GM23338 (cell line): ENCODE results near the gene MGAT3. TPM values are rescaled to one million over a fixed set of nuclear protein-coding genes. Genes with fewer than 3 reads are reported as not detected.

Experiments used
- EZH2 ChIP-seq: fragments of 200-600 bp; sonication (generic); IDR thresholded peaks from one replicate; pipeline ENCODE4 v1.8.0; 2017; ENCODE audit warnings: antibody characterized with exemption, mild to moderate bottlenecking, low read depth; ENCODE audit not compliant: unreplicated experiment
- REST ChIP-seq: IDR thresholded peaks from one replicate; pipeline ENCODE4 v1.6.1; 2018; ENCODE audit warnings: antibody characterized with exemption; ENCODE audit not compliant: unreplicated experiment
- STAT1 ChIP-seq: IDR thresholded peaks from one replicate; pipeline ENCODE4 v1.6.1; 2016; ENCODE audit warnings: antibody characterized with exemption; ENCODE audit not compliant: unreplicated experiment
- ZNF462 ChIP-seq: fragments of 250-450 bp; sonication (Bioruptor Pico); IDR thresholded peaks from 2 replicates; pipeline ENCODE4 v1.5.0; 2020; ENCODE audit warnings: mild to moderate bottlenecking, moderate library complexity
- polyA plus RNA-seq: library from polyadenylated mRNA; unstranded; fragments of >200 nt; fragmentation: Nextera tagmentation; extraction: Ambion mirVana; gene quantifications from 2 replicates; pipeline ENCODE4 v1.2.1, GENCODE V29; 2016
- total RNA-seq: library from RNA; depleted of rRNA; stranded (reverse); fragments of >200 nt; shearing (Covaris generic); gene quantifications from 2 replicates; pipeline ENCODE4 v1.2.3, GENCODE V29; 2014

MGAT3 gene
- total and polyA plus RNA-seq, 2 experiments from 2014 or later, result 1.7 to 10.2 TPM

- no peak for TF ChIP-seq ZNF462 (CRISPR knock-in tag)
- no peak for TF ChIP-seq EZH2
- TF ChIP-seq REST, result no peak
- no peak for TF ChIP-seq STAT1
Observed at GRCh38 chr22:39448205-39449054, 8.4 kb upstream of the MGAT3 start (continued).
